Measurements from ENCODE around the gene DOCK3.
"Not testable (repeated sequence)": the region's sequence is repeated elsewhere in the genome, so short reads cannot be mapped to it uniquely, and the experiment has no call there.

DOCK3 gene

DNA sequence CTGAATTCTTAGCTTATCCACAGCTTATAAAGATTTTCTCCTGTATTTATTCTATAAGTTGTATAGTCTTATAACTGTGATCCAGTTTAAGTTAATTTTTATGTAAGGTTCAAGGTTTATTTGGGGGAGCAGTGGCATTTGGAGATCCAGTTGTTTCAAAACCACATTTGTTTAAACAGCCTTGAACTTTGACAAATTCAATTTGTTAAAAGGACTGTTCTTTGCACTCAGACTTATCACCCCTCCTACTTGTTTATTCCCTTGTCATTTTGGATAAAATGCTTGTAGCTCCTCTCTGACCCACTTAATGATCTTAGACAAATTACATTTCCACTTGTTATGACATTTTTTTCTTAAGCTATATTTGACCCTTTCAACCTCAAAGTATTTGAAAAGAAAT, 327.8 kb downstream of the DOCK3 start:
- no peak for DNase-seq

GRCh38 chr3:51004235-51004634, 329.5 kb downstream of the DOCK3 start:
- DNase-seq: no peak

DNA sequence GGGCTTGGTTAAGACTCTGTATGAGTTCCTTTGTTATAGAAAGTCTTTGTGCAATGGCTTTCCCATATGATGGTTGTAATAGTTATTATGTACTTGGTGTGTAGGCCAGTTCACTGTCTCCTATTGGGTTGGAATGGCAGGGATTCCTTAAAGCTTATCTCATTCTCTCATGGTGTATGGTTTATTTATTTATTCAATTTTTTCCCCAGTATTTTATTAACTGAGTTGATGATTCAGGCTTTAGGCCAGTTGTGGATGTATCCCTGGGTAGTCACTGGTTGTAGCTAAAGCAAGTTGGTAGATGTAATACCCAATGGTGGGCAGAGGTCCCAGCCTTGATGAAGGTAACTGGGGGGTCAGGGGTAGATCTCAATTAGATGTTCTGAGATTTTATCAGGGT, 349.4 kb downstream of the DOCK3 start:
- DNase-seq: no peak

DNA sequence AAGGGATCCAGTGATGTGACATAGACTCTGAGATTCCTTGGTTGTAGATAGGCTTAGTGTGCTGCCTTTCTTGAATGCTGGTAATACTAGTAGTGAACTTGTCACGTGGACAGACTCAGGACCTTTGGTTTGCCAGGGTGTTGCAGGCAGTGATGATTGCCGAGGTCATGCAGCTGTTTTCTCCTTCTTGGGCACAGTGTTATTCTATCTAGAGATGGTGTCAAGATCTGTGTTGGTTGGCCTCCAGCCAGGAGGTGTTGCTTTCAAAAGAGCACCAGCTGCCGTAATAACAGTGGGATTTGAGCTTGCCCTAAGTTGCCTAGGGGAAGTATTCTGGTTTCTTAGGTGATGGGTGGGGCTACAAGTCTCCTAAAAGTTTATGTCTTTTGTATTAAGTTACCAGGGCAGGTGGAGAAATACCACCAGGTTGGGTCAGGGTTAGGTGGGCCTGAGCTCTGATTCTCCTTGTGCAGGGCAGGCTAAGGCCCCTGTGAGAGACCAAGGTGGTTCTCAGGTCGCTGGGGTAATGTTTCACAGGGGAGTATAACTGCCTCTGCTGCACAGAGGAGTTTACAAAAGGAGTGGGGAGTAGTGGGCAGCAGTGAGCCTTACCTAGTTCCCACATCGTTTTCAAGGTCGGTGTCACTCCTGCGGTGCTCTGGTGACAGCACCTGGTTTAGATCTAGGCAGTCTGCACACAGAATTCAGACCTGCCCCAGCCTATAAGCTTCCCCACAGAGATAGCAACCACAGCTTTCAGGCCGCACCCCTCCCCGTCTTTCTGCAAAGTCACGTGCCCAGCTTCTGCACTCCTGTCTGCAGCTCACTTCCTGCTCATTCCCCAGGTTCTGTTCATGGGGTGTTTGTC, 350.3 kb downstream of the DOCK3 start:
- peak; percentile 74 for DNase-seq

GRCh38 chr3:51031666-51032065, 356.9 kb downstream of the DOCK3 start:
- no peak for DNase-seq

- DNase-seq: no peak
These were observed 360.9 kb downstream of the DOCK3 start for GRCh38 chr3:51035630-51036029.

GRCh38 chr3:51044982-51045381, 370.3 kb downstream of the DOCK3 start:
- no peak for DNase-seq

- DNase-seq: no peak
These were observed 377.8 kb downstream of the DOCK3 start for GRCh38 chr3:51052562-51052961.

DNA sequence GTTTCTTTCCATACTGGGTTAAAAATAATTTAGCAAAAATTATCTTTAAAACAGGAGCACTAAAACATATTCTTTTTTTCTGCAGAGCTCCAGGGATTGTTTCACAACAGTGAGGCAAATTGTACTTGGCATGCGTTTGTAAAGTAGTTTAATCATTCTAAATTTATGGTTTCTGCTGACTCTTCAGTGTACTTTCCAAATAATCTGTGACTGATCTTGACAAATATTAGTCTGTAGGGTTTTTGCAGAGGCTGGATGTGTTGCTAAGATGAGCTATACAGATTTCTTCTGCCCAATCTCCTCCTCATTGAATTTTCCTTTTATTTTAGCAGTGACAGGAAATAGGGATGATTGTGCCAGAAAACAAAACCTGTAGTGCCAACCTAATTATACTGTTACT, 382.4 kb downstream of the DOCK3 start:
- DNase-seq: no peak

GRCh38 chr3:51063053-51063452, 388.3 kb downstream of the DOCK3 start:
- DNase-seq: no peak

GRCh38 chr3:51075221-51075775, 400.6 kb downstream of the DOCK3 start:
- no peak for DNase-seq

- no peak for DNase-seq
These were observed 407.6 kb downstream of the DOCK3 start for GRCh38 chr3:51082363-51082762.

DNA sequence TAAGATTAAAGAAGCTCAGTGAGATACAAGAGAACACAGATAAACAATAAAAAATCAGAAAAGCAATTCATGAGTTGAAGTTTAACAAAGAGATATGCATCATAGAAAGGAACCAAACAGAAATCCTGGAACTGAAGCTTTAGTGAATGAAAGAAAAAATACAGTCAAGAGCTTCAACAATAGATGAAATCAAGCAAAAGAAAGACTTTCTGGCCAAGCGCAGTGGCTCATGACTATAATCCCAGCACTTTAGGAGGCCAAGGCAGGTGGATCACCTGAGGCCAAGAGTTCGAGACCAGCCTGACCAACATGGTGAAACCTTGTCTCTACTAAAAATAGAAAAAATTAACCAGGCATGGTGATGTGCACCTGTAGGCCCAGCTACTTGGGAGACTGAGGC, 408.8 kb downstream of the DOCK3 start:
- no peak for DNase-seq

GRCh38 chr3:51092141-51092540, 417.4 kb downstream of the DOCK3 start:
- not testable (repeated sequence) for DNase-seq

DNA sequence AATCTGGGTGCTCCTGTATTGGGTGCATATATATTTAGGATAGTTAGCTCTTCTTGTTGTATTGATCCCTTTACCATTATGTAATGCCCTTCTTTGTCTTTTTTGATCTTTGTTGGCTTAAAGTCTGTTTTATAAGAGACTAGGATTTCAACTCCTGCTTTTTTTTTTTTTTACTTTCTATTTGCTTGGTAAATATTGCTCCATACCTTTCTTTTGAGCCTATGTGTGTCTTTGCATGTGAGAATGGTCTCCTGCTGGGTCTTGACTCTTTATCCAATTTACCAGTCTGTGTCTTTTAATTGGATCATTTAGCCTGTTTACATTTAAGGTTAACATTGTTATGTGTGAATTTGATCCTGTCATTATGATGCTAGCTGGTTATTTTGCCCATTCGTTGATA, 420.1 kb downstream of the DOCK3 start:
- DNase-seq: not testable (repeated sequence)

DNA sequence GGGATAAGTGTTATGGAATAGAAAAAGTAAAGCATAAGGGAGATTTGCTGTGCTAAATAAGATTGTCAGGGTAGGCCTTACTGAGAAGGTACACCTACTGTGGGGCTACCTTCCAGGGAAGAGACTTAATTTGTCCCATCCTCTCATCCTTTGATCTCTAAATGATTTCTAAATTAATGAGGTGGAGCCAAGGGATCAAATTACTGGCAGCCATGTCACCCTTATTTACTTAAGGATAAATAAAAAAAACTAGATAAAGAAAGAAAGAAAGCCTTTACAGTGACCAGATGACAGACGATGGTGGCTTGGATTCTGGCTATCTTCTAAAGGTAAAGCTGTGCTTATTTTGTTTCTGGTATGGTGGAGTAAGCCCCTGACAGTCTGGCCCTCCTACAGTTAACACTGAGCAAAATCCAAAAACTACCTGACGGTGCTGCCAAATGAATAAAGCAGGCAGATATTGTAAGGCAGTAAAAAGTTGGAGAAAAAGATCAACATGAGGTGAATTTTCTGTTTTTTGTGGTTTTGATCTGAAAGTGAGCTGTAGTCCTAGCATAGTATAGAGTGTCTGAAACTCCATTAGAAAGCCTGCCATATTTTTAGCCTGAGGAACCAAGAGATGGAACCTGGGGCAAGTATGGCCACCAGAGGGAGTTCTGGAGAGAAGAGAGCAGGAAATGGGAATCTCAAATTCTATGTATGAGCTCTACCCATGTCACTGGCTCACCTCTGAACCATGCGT, 425.2 kb downstream of the DOCK3 start:
- no peak for DNase-seq

- DNase-seq: no peak
These were observed 425.8 kb downstream of the DOCK3 start for GRCh38 chr3:51100536-51100851.

- DNase-seq: no peak
These were observed 427.7 kb downstream of the DOCK3 start for GRCh38 chr3:51102396-51102795.

- DNase-seq: no peak
These were observed 431.6 kb downstream of the DOCK3 start for GRCh38 chr3:51106242-51106876.

- no peak for DNase-seq
These were observed 435.9 kb downstream of the DOCK3 start for GRCh38 chr3:51110586-51110985.

- no peak for DNase-seq
These were observed 448.2 kb downstream of the DOCK3 start for GRCh38 chr3:51122944-51123343.

GRCh38 chr3:51123531-51123930, 448.8 kb downstream of the DOCK3 start:
- no peak for DNase-seq

DNA sequence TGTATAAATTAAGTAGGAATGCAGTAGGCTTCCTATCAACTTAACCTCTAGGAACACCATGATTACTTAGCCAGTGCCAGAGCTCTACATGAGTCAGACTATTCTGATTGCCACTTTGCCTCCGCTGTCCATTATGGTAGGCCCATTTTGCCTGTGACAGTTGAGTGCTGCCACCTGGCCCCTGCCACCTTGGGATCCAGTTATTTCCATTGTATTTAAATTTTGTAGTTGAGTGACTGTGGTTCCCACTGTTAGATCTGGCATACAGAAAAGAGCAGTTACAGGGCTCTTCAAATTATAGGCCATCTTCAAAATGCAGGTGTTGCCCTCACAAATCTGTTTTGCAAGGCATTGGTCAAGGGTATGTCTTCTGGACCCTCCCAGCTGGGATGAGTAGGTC, 456.9 kb downstream of the DOCK3 start:
- not testable (repeated sequence) for DNase-seq

GRCh38 chr3:51137715-51138114, 463.0 kb downstream of the DOCK3 start:
- DNase-seq: no peak

Measured in CD4-positive, alpha-beta T cell treated with Interferon gamma for 1 hour (primary cell).